WI38 (cell line): ENCODE measurements around the gene SNX5.

ENCODE experiments used
- H3K4me3 ChIP-seq: 2 replicates; pipeline ENCODE4 v1.5.1; 2011; ENCODE audit warnings: low read depth, mild to moderate bottlenecking, control low read depth, low read length
- TF ChIP-seq, protein P1 (sequence below): IDR thresholded peaks from 2 replicates; pipeline ENCODE4 v1.5.1; 2012; ENCODE audit warnings: low read depth, mild to moderate bottlenecking, control low read depth, low read length

Gene SNX5

GRCh38 chr20:17933121-17933520 lies 35.5 kb downstream of the SNX5 start:
- TF ChIP-seq, protein P1, sequence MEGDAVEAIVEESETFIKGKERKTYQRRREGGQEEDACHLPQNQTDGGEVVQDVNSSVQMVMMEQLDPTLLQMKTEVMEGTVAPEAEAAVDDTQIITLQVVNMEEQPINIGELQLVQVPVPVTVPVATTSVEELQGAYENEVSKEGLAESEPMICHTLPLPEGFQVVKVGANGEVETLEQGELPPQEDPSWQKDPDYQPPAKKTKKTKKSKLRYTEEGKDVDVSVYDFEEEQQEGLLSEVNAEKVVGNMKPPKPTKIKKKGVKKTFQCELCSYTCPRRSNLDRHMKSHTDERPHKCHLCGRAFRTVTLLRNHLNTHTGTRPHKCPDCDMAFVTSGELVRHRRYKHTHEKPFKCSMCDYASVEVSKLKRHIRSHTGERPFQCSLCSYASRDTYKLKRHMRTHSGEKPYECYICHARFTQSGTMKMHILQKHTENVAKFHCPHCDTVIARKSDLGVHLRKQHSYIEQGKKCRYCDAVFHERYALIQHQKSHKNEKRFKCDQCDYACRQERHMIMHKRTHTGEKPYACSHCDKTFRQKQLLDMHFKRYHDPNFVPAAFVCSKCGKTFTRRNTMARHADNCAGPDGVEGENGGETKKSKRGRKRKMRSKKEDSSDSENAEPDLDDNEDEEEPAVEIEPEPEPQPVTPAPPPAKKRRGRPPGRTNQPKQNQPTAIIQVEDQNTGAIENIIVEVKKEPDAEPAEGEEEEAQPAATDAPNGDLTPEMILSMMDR: no peak
- no peak overlapping the region for H3K4me3 ChIP-seq

- TF ChIP-seq, protein P1: no peak
Measured at GRCh38 chr20:17932396-17932795, 36.2 kb downstream of the SNX5 start.

GRCh38 chr20:17931513-17931912 lies 37.1 kb downstream of the SNX5 start:
- TF ChIP-seq, protein P1: no peak
- no peak overlapping the region for H3K4me3 ChIP-seq

More at GRCh38 chr20:17932396-17932795, 36.2 kb downstream of the SNX5 start:
- H3K4me3 ChIP-seq: no peak overlapping the region

DNA sequence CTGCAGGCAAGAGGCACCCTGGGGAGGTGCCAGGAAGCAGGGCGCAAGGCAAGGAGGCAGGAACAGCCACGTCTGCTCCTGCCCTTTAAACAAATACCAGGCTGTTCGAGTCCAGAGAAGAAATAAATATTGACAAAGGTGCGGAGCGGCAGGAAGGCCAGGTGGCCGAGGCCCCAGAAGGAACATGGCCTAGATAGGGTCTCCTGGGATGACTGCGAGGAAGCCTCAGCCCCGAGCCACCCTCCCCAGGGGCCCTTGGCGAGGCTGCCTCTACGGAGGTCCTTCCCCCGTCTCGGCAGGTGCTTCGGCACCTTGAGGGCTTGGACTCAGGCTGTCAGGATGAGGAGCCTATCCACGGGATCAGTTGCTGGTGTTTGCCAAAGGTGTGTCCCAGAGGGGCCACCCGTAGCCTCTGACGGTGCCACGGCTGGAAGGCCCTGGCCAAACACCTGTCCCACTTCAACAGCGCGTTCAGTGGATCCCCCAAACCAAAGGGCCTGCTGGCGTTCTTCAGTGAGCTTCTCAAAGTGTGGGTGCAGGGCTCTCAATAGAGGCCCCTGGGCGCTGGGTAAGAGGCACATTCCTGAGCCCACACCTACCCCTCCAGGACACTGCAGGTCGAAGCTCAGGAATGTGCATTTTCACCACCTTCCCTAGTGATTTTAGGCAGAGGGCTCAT lies 39.8 kb downstream of the SNX5 start:
- TF ChIP-seq, protein P1: no peak
- H3K4me3 ChIP-seq: no peak overlapping the region

GRCh38 chr20:17928211-17928611 lies 40.4 kb downstream of the SNX5 start:
- TF ChIP-seq, protein P1: no peak
- no peak overlapping the region for H3K4me3 ChIP-seq

DNA sequence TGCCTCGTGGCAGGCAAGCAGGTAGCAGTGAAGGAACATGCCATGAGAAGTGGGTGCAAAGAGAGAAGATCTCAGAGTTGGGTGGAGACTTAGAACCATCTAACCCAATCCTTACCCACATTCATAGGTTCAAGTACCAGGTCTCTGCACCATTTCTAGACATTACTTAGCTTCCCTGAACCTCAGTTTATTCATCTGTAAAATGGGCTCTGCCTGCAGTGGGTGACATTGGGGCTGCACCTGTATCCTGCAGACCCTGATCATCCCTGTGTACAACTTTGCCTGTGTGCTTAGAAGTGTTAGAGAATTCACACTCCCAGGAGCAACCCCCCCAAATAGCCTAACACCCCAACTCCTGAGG lies 42.7 kb downstream of the SNX5 start:
- H3K4me3 ChIP-seq: no peak overlapping the region
- TF ChIP-seq, protein P1: no peak

DNA sequence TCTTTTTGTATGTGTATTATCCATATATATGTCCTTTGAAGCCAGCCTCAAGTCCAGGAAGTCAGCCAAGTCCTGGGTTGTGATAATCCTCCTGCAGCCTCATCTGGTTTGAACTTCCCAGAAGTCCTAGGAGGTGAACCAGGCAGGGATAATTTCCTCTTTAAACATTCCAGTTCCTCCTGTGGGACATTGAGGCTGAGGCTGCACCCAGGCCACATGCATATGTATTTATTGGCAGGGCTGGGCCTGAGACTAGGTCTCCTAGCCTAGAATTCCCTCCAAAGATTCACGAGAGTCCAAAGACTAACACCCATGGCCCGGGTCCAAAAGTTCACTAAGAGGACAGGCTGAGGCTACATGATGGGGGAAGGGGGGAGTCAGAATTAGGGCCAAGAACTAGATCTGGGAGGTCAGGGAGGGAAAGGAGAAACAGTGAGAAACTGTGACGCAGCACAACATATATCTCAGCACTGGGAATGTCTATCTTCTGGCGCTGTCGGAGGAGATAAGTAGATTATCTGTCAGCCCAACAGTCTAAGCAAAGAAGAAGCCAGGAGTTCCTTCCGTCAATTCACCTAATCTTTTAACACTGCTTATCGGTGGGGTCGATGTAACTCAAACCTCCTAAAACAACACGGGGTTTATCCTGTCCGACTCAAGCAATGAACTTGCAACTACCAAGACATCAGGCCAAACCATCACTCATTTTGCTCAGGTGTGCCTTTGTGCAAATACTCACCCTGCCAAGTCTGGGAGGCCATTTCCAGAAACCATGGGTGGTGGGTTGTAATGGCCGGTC lies 43.3 kb downstream of the SNX5 start:
- TF ChIP-seq, protein P1: no peak
- no peak overlapping the region for H3K4me3 ChIP-seq
